CD14-positive monocyte (primary cell): ENCODE measurements around the gene NAT16. TPM values are rescaled to one million over a fixed set of nuclear protein-coding genes. Genes with fewer than 3 reads are reported as not detected.
A peak's percentile ranks its signal among the peaks of the same experiment; 100 is the strongest.

Experiments used
- DNase-seq, 3 donors: peaks; one replicate each; pipeline ENCODE4 v3.0.0-alpha.2; 2011 to 2022
- H2AFZ ChIP-seq: 2 replicates; pipeline ENCODE4 v1.6.0; 2012; ENCODE audit warnings: mild to moderate bottlenecking, low read depth, low read length, inconsistent platforms; ENCODE audit not compliant: insufficient read depth, poor library complexity, severe bottlenecking
- H3K27ac ChIP-seq, 2 donors: 1 replicate in 1 of 2; 2 replicates in 1 of 2; pipeline ENCODE4 v1.5.1; 2012 to 2013; ENCODE audit warnings: low read length in 2 of 2, control low read depth in 1 of 2, inconsistent platforms in 1 of 2, low read depth in 1 of 2, mild to moderate bottlenecking in 1 of 2
- H3K27me3 ChIP-seq, 2 donors: one replicate each; pipeline versions ENCODE4 v1.6.0 to v1.6.1; 2011 to 2013; ENCODE audit warnings: low read length in 2 of 2; ENCODE audit not compliant: control insufficient read depth in 2 of 2, insufficient read depth in 2 of 2
- H3K36me3 ChIP-seq, 2 donors: replicated peaks in 1 of 2; 1 replicate in 1 of 2; 2 replicates in 1 of 2; pipeline versions ENCODE4 v1.5.1 to v1.6.1; 2012 to 2013; ENCODE audit warnings: low read length in 2 of 2, control low read depth in 1 of 2, inconsistent platforms in 1 of 2, mild to moderate bottlenecking in 1 of 2; ENCODE audit not compliant: insufficient read depth in 2 of 2, control insufficient read depth in 1 of 2
- H3K4me1 ChIP-seq, 2 donors: 1 replicate in 1 of 2; 2 replicates in 1 of 2; pipeline versions ENCODE4 v1.5.1 to v1.6.1; 2012 to 2013; ENCODE audit warnings: low read length in 2 of 2, control low read depth in 1 of 2, inconsistent platforms in 1 of 2, mild to moderate bottlenecking in 1 of 2, moderate library complexity in 1 of 2; ENCODE audit not compliant: insufficient read depth in 2 of 2, control insufficient read depth in 1 of 2
- H3K4me2 ChIP-seq: replicated peaks from 2 replicates; pipeline ENCODE3; 2012; ENCODE audit warnings: low read length, moderate library complexity, mild to moderate bottlenecking; ENCODE audit not compliant: poor library complexity, severe bottlenecking; ENCODE audit errors: extremely low read depth
- H3K4me3 ChIP-seq, 3 experiments: fragments of 200-600 bp in 1 of 3; sonication (generic) in 1 of 3; replicated peaks in 1 of 3; 1 replicate in 2 of 3; 2 replicates in 1 of 3; pipeline ENCODE4 v1.5.1; 2011 to 2013; ENCODE audit warnings: low read length in 3 of 3, mild to moderate bottlenecking in 3 of 3, control low read depth in 2 of 3, low read depth in 2 of 3, inconsistent platforms in 1 of 3, moderate library complexity in 1 of 3
- H3K79me2 ChIP-seq: 2 replicates; pipeline ENCODE4 v1.6.0; 2012; ENCODE audit warnings: mild to moderate bottlenecking, control low read depth, inconsistent platforms, low read length, moderate library complexity; ENCODE audit not compliant: insufficient read depth
- H3K9ac ChIP-seq: 2 replicates; pipeline ENCODE4 v1.6.0; 2017; ENCODE audit warnings: low read length, mild to moderate bottlenecking; ENCODE audit not compliant: insufficient read depth, poor library complexity, severe bottlenecking
- H3K9me3 ChIP-seq, 2 donors: replicated peaks in 1 of 2; 1 replicate in 1 of 2; 2 replicates in 1 of 2; pipeline versions ENCODE4 v1.5.1 to v1.6.1; 2012 to 2013; ENCODE audit warnings: low read length in 2 of 2, control low read depth in 1 of 2; ENCODE audit not compliant: control insufficient read depth in 1 of 2, insufficient read depth in 1 of 2
- H4K20me1 ChIP-seq: 2 replicates; pipeline ENCODE4 v1.6.0; 2012; ENCODE audit warnings: mild to moderate bottlenecking, low read length, control low read depth, moderate library complexity; ENCODE audit not compliant: insufficient read depth
- H3K27ac Mint-ChIP-seq, 7 donors: one replicate each; pipeline ENCODE4 v1.8.0; 2020; ENCODE audit warnings: mild to moderate bottlenecking in 7 of 7, mixed read lengths in 7 of 7, moderate library complexity in 6 of 7, inconsistent platforms in 2 of 7
- H3K27me3 Mint-ChIP-seq, 3 donors: one replicate each; pipeline ENCODE4 v1.8.0; 2021 to 2022; ENCODE audit warnings: low read depth in 3 of 3, mild to moderate bottlenecking in 3 of 3, mixed read lengths in 3 of 3, moderate library complexity in 3 of 3, inconsistent platforms in 1 of 3
- H3K36me3 Mint-ChIP-seq, 2 donors: one replicate each; pipeline ENCODE4 v1.8.0; 2020; ENCODE audit warnings: mixed read lengths in 2 of 2, inconsistent platforms in 1 of 2, mild to moderate bottlenecking in 1 of 2
- H3K4me1 Mint-ChIP-seq: one replicate; pipeline ENCODE4 v1.8.0; 2020; ENCODE audit warnings: mild to moderate bottlenecking, mixed read lengths
- H3K4me3 Mint-ChIP-seq, 2 donors: one replicate each; pipeline ENCODE4 v1.8.0; 2020; ENCODE audit warnings: mild to moderate bottlenecking in 2 of 2, mixed read lengths in 2 of 2, moderate library complexity in 1 of 2
- H3K9me3 Mint-ChIP-seq, 7 donors: one replicate each; pipeline ENCODE4 v1.8.0; 2020 to 2022; ENCODE audit warnings: mixed read lengths in 7 of 7, mild to moderate bottlenecking in 6 of 7, moderate library complexity in 6 of 7, inconsistent platforms in 2 of 7
- CTCF ChIP-seq: fragments of 200-600 bp; IDR thresholded peaks from one replicate; pipeline ENCODE4 v1.8.0; 2022; ENCODE audit warnings: antibody characterized with exemption, mild to moderate bottlenecking
- WGBS: methylation state at CpG from one replicate; pipeline ENCODE4 v1.1.5; 2013; ENCODE audit warnings: missing lambda C conversion rate; ENCODE audit not compliant: insufficient coverage; 5-methylcytosine and 5-hydroxymethylcytosine counted together
- intact Hi-C, 2 donors: fragments of 100-400 bp; cut with micrococcal nuclease; formaldehyde crosslinking; loops; one replicate each; pipeline versions ENCODE4 v1.15.0 to v1.15.1; 2023
- polyA plus RNA-seq, 3 donors: library from polyadenylated mRNA; depleted of rRNA in 1 of 3; unstranded in 2 of 3; stranded (reverse) in 1 of 3; fragments of 300-500 nt in 2 of 3; fragments of >200 nt in 1 of 3; fragmentation: Illumina TruSeq in 2 of 3; gene quantifications; 1 replicate in 2 of 3; 2 replicates in 1 of 3; pipeline ENCODE4 v1.2.3, GENCODE V29; 2012 to 2021

Gene NAT16
- polyA plus RNA-seq, 3 donors: not detected

DNA sequence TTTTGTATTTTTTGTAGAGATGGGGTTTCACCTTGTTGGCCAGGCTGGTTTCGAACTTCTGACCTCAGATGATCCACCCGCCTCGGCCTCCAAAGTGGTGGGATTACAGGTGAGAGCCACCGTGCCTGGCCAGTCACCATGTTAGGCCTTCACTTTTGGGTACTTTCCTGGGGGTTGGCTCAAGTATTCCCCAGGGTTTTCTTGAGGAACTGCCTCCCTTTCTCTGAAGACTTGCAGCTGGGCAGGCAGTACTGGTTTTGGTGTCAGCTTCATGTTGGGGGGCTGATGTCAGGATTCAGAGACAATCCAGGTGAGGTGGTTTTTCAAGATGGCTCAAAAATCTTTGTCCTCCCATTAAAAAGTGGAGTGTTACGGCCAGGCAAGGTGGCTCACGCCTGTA, 45.6 kb upstream of the NAT16 start:
- Mint-ChIP-seq H3K4me3 (no peak overlapping the region), H3K27me3 (peaks cover 0 to 2% (median 1%) of the 10 kb centered on the region in 3 donors), H3K36me3 (peaks cover 62 to 91% of the 10 kb centered on the region in 2 donors), H3K4me1 (peaks cover 5% of the 10 kb centered on the region), H3K27ac (no peak overlapping the region), H3K9me3 (no peaks in the 10 kb centered on the region)
- DNase-seq: no peak
- Histone ChIP-seq H3K4me3 (no peak overlapping the region), H3K27me3 (no peaks in the 10 kb centered on the region), H3K9me3 (no peaks in the 10 kb centered on the region), H3K9ac (no peak overlapping the region), H3K4me1 (peaks cover 4 to 5% of the 10 kb centered on the region in 2 donors), H3K36me3 (peaks cover 51 to 80% of the 10 kb centered on the region in 2 donors), H3K27ac (no peak overlapping the region), H3K4me2 (no peak overlapping the region), H2AFZ (no peak overlapping the region), H3K79me2 (peaks cover 17% of the 10 kb centered on the region), H4K20me1 (peaks cover 19% of the 10 kb centered on the region)
- intact Hi-C loops: no loop called here
- no peak for TF ChIP-seq CTCF
- 98% methylated on average over 4 of the region's 6 CpGs for WGBS

DNA sequence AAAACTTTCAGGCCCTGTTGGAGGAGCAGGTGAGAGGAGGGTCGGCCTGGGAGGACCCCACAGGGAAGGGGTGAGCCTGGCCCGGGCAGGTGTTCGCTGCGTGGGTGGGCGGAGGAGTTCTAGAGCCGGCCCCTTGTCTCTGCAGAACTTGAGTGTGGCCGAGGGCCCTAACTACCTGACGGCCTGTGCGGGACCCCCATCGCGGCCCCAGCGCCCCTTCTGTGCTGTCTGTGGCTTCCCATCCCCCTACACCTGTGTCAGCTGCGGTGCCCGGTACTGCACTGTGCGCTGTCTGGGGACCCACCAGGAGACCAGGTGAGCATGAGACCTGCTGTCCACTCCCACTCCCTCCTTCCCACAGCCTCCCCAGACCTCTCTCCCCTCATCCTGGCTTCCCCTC, 43.4 kb upstream of the NAT16 start:
- no peak overlapping the region for H2AFZ ChIP-seq
- no peak overlapping the region for H3K4me3 ChIP-seq
- H3K27ac Mint-ChIP-seq: peak overlapping the region in 2 of 7 donors; percentile 15 to 27
- intact Hi-C loops: no loop called here
- H3K79me2 ChIP-seq: peaks cover 39% of the 10 kb centered on the region
- 98% methylated on average over 10 of the region's 15 CpGs for WGBS
- no peak overlapping the region for H3K4me2 ChIP-seq
- H3K9me3 Mint-ChIP-seq: no peaks in the 10 kb centered on the region
- no peak overlapping the region for H3K9ac ChIP-seq
- peaks cover 19% of the 10 kb centered on the region for H4K20me1 ChIP-seq
- peaks cover 56 to 81% of the 10 kb centered on the region in 2 donors for H3K36me3 Mint-ChIP-seq
- peaks cover 7 to 16% of the 10 kb centered on the region in 2 donors for H3K4me1 ChIP-seq
- H3K9me3 ChIP-seq: no peaks in the 10 kb centered on the region
- TF ChIP-seq CTCF: no peak
- peaks cover 0 to 2% (median 0%) of the 10 kb centered on the region in 3 donors for H3K27me3 Mint-ChIP-seq
- H3K27me3 ChIP-seq: no peaks in the 10 kb centered on the region
- no peak overlapping the region for H3K27ac ChIP-seq
- peaks cover 43 to 71% of the 10 kb centered on the region in 2 donors for H3K36me3 ChIP-seq
- H3K4me3 Mint-ChIP-seq: peak overlapping the region in 1 of 2 donors; percentile 9
- DNase-seq: no peak
- peaks cover 14% of the 10 kb centered on the region for H3K4me1 Mint-ChIP-seq
